Lung (tissue), 13 donors: ENCODE data around the gene NPAT. TPM values are rescaled to one million over a fixed set of nuclear protein-coding genes. Genes with fewer than 3 reads are reported as not detected.

Experiments
- ATAC-seq: fragments of 200-7000 bp; cut with Tn5 transposase; one replicate; pipeline ENCODE4 v1.9.1; 2020; ENCODE audit warnings: moderate number of reproducible peaks; ENCODE audit not compliant: insufficient read depth, low FRiP score
- DNase-seq, 3 donors: peaks; one replicate each; pipeline ENCODE4 v3.0.0-alpha.2; 2013 to 2017
- H3K27ac ChIP-seq, 2 donors: one replicate each; pipeline ENCODE4 v1.5.1; 2013; ENCODE audit warnings: mild to moderate bottlenecking in 2 of 2, moderate library complexity in 2 of 2, control low read depth in 1 of 2, inconsistent platforms in 1 of 2, low read depth in 1 of 2, low read length in 1 of 2
- H3K27me3 ChIP-seq, 3 donors: one replicate each; pipeline ENCODE4 v1.5.1; 2013; ENCODE audit warnings: low read length in 2 of 3; ENCODE audit not compliant: control insufficient read depth in 3 of 3, insufficient read depth in 3 of 3
- H3K36me3 ChIP-seq, 4 donors: one replicate each; pipeline ENCODE4 v1.5.1; 2013; ENCODE audit warnings: low read length in 4 of 4, mild to moderate bottlenecking in 1 of 4, moderate library complexity in 1 of 4; ENCODE audit not compliant: control insufficient read depth in 4 of 4, insufficient read depth in 4 of 4
- H3K4me1 ChIP-seq, 5 donors: one replicate each; pipeline ENCODE4 v1.5.1; 2013; ENCODE audit warnings: low read length in 5 of 5, mild to moderate bottlenecking in 2 of 5, moderate library complexity in 1 of 5; ENCODE audit not compliant: control insufficient read depth in 5 of 5, insufficient read depth in 5 of 5
- H3K4me3 ChIP-seq: one replicate; pipeline ENCODE4 v1.5.1; 2013; ENCODE audit warnings: mild to moderate bottlenecking, control low read depth, moderate library complexity
- H3K9ac ChIP-seq, 2 donors: one replicate each; pipeline ENCODE4 v1.5.1; 2013; ENCODE audit warnings: low read length in 2 of 2, control low read depth in 1 of 2; ENCODE audit not compliant: insufficient read depth in 1 of 2
- H3K9me3 ChIP-seq, 4 donors: one replicate each; pipeline ENCODE4 v1.5.1; 2013; ENCODE audit warnings: low read length in 3 of 4, mild to moderate bottlenecking in 1 of 4, moderate library complexity in 1 of 4; ENCODE audit not compliant: control insufficient read depth in 4 of 4, insufficient read depth in 3 of 4
- CTCF ChIP-seq: IDR thresholded peaks from 2 replicates; pipeline ENCODE4 v1.5.1; 2012; ENCODE audit warnings: mild to moderate bottlenecking; ENCODE audit errors: control extremely low read depth, extremely low read depth
- WGBS, 2 donors: extraction: QIAGEN DNeasy Blood & Tissue Kit; methylation state at CpG; one replicate each; pipeline ENCODE4 v1.1.7; 2013; 5-methylcytosine and 5-hydroxymethylcytosine counted together
- polyA plus RNA-seq, 2 donors: library from polyadenylated mRNA; stranded (reverse); fragments of 200-250 nt; gene quantifications; one replicate each; pipeline ENCODE4 v1.2.1, GENCODE V29; 2013
- small RNA-seq: library from RNA; depleted of rRNA; stranded (forward); fragments of <200 nt; gene quantifications from one replicate; pipeline ENCODE3, GENCODE V24; 2014; ENCODE audit warnings: low replicate concordance
- total RNA-seq, 2 donors: library from RNA; depleted of rRNA in 1 of 2; stranded (reverse); fragments of >200 nt in 1 of 2; gene quantifications; one replicate each; pipeline ENCODE4 v1.2.1, GENCODE V29; 2014 to 2021
- donor health status: control.
- donor health status: control.
- donor health status: Bipolar disorder and iron deficiency.
- donor health status: healthy.
- donor health status: DM: yes; HTN: yes; CAD: no.

NPAT gene
- total and polyA plus RNA-seq, 4 donors, result 2.4 to 26.2 (median 7.5) TPM

GRCh38 chr11:108112057-108112456 is 110.4 kb downstream of the NPAT start:
- DNase-seq, result no peak
- 85 to 92% methylated on average over 2 of the region's 2 CpGs for WGBS, 2 donors
- no peaks in the 10 kb centered on the region for H3K9me3 ChIP-seq
- TF ChIP-seq CTCF, result no peak
- no peaks in the 10 kb centered on the region for H3K27me3 ChIP-seq
- no peak for ATAC-seq
- no peak overlapping the region for H3K9ac ChIP-seq
- H3K36me3 ChIP-seq, result peaks cover 0 to 3% (median 0%) of the 10 kb centered on the region in 4 donors
- H3K4me3 ChIP-seq, result no peak overlapping the region
- H3K27ac ChIP-seq, result no peak overlapping the region
- H3K4me1 ChIP-seq, result peaks cover 0 to 8% (median 0%) of the 10 kb centered on the region in 5 donors

GRCh38 chr11:108111126-108111525 is 111.3 kb downstream of the NPAT start:
- H3K9ac ChIP-seq, result no peak overlapping the region
- H3K4me3 ChIP-seq, result no peak overlapping the region
- 91 to 95% methylated on average over 4 of the region's 4 CpGs for WGBS, 2 donors
- DNase-seq, result no peak
- no peak for ATAC-seq
- H3K4me1 ChIP-seq, result peaks cover 0 to 8% (median 0%) of the 10 kb centered on the region in 5 donors
- H3K27ac ChIP-seq, result no peak overlapping the region
- H3K36me3 ChIP-seq, result peaks cover 0 to 3% (median 0%) of the 10 kb centered on the region in 4 donors
- TF ChIP-seq CTCF, result no peak
- no peaks in the 10 kb centered on the region for H3K27me3 ChIP-seq
- no peaks in the 10 kb centered on the region for H3K9me3 ChIP-seq

Small RNA genes lying within 50 kb of the gene (small RNA-seq; reads per million reads assigned to genes)
- not detected for gene RF00019

Other genes with a start within 250 kb of the NPAT start
- gene CUL5, start 213.7 kb downstream of the NPAT start, total RNA-seq, result 10 to 100 TPM; 36.2 to 53.6 TPM
- 1 to 10 TPM; 5.4 to 8.2 TPM for gene CUL5, start 213.7 kb downstream of the NPAT start, polyA plus RNA-seq
- gene ACAT1, start 101.1 kb downstream of the NPAT start, total RNA-seq, result 10 to 100 TPM; 47.6 to 57.6 TPM
- 10 to 100 TPM; 47.8 to 88.0 TPM for gene ACAT1, start 101.1 kb downstream of the NPAT start, polyA plus RNA-seq
- gene ATM, start 429 bp upstream of the NPAT start, total RNA-seq, result 100 to 1,000 TPM in 1 of 2 donors, 10 to 100 TPM in 1; 42.7 to 165 TPM
- 10 to 100 TPM; 14.9 to 17.0 TPM for gene ATM, start 429 bp upstream of the NPAT start, polyA plus RNA-seq
- gene C11orf65, start 244.9 kb upstream of the NPAT start, total RNA-seq, result 1 to 10 TPM in 1 of 2 donors, under 1 TPM in 1; 0.49 to 3.3 TPM
- under 1 TPM; 0.33 to 0.49 TPM for gene C11orf65, start 244.9 kb upstream of the NPAT start, polyA plus RNA-seq